Measurements from ENCODE around the gene SARDH. TPM values are rescaled to one million over a fixed set of nuclear protein-coding genes. Genes with fewer than 3 reads are reported as not detected.

Gene SARDH
- total and polyA plus RNA-seq, 2 of the 13 experiments (the other 11 are each of a cell fraction or from before 2014, with no cell fraction given), result 11.6 to 34.9 TPM

DNA sequence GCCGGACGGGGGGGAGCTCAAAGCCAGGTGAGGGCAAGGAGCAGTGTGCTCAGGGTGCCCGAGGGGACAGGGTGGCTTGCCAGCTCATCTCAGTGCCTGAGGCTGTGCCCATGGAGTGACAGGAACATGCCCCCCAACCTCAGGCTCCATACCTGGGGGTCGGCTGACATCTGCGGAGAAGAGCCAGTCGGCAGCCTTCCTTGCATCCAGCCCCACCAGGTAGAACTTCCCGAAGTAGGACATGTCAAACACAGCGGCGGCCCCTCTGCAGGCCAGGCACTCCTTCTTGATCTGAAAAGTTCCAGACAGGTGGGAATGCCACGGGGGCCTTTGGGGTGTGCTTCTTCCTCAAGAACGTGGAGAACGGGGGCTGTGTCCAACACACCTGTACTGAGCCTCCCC lies 42.1 kb downstream of the SARDH start (continued):
- no peak for TF ChIP-seq ZNF780A (CRISPR knock-in tag; IDR thresholded peaks at IDR 0.05)
- no peak for TF ChIP-seq AGO1 (IDR thresholded peaks at IDR 0.05; ENCODE audit: low read depth, low read length, poor library complexity, severe bottlenecking)
- no peak for TF ChIP-seq TARDBP (CRISPR knock-in tag; IDR thresholded peaks at IDR 0.05)

DNA sequence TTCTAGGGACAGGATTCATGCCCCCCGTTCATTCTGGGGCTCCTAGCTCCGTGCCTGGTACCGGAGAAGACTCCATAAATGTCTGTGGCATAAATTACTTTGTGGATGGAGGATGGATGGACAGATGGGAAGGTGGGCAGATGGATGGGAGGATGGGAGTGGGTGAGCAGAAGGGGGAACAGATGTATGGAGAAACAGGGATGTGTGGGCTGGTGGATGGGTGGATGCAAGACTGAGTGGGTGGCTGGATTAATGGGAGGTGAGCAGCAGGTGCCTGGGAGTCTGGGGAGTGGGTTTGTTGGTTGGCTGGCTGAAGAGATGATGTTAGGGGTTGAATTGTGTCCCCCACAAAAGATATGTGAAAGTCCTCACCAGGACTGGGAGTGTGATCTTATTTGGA lies 43.5 kb downstream of the SARDH start:
- H3K36me3 ChIP-seq (replicated peaks in 1 of 2; ENCODE audit: control insufficient read depth in 1 of 2, insufficient read depth in 2 of 2, low read length in 2 of 2), result peaks cover 18 to 41% of the 10 kb centered on the region in 2 experiments; a peak in 4 of 5 replicates
- BruUV-seq (replicated peaks), result no TSS peak

More for the DNA sequence above, 43.5 kb downstream of the SARDH start:
- intact Hi-C loops (cut with micrococcal nuclease; ENCODE audit: unreplicated experiment), result no loop called here
- ChIA-PET POLR2A (no interaction called here), CTCF (ENCODE audit: low intra/inter-chr PET ratio, low total read pairs) (no interaction called here)
- in situ Hi-C loops (cut with HindIII; ENCODE audit: extremely low pct_ligation_motif_present, low pct_unique_long_range_greater_than_20kb), result no loop called here
- Histone ChIP-seq H3K4me1 (ENCODE audit: insufficient read depth, low read length) (no peaks in the 10 kb centered on the region), H3K9ac (ENCODE audit: insufficient read depth, low read depth, low read length) (no peak overlapping the region), H4K20me1 (ENCODE audit: insufficient read depth, low read length) (no peaks in the 10 kb centered on the region), H3K27ac (ENCODE audit: extremely low read length, insufficient read depth, low read length) (no peak overlapping the region), H3K4me2 (ENCODE audit: low read depth, low read length) (no peak overlapping the region), H3K79me2 (ENCODE audit: insufficient read depth, low read length) (no peaks in the 10 kb centered on the region), H3K27me3 (ENCODE audit: control insufficient read depth in 1 of 2, insufficient read depth in 2 of 2, low read length in 2 of 2) (no peaks in the 10 kb centered on the region), H3K9me3 (ENCODE audit: low read length) (no peaks in the 10 kb centered on the region), H2AFZ (ENCODE audit: low read length) (no peak overlapping the region), H3K4me3 (replicated peaks in 1 of 3; ENCODE audit: insufficient read depth in 1 of 3, low read depth in 2 of 3, low read length in 3 of 3) (no peak overlapping the region)
- ATAC-seq (no peak), FAIRE-seq (no peak), DNase-seq (ENCODE audit: low spot score) (no peak)
- WGBS (ENCODE audit: low lambda C conversion rate), result 100% methylated on average over 3 of the region's 3 CpGs
- TF ChIP-seq, protein P1, sequence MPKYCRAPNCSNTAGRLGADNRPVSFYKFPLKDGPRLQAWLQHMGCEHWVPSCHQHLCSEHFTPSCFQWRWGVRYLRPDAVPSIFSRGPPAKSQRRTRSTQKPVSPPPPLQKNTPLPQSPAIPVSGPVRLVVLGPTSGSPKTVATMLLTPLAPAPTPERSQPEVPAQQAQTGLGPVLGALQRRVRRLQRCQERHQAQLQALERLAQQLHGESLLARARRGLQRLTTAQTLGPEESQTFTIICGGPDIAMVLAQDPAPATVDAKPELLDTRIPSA (CRISPR knock-in tag; IDR thresholded peaks at IDR 0.05; ENCODE audit: borderline replicate concordance), result no peak
- no peak for TF ChIP-seq PRMT3 (CRISPR knock-in tag; IDR thresholded peaks at IDR 0.05; ENCODE audit: borderline replicate concordance, low read depth)
